Neural progenitor cell (in vitro differentiated cells): Measurements from ENCODE around the gene NCF2.

Experiments
- EZH2 ChIP-seq: fragments of 200-600 bp; sonication (generic); IDR thresholded peaks from 2 replicates; pipeline ENCODE4 v1.6.1; 2017; ENCODE audit warnings: antibody characterized with exemption, mild to moderate bottlenecking, moderate library complexity
- TF ChIP-seq, protein P1 (sequence below): fragments of 200-600 bp; sonication (generic); IDR thresholded peaks from 2 replicates; pipeline ENCODE4 v1.5.1; 2017; ENCODE audit warnings: antibody characterized with exemption, mild to moderate bottlenecking

DNA sequence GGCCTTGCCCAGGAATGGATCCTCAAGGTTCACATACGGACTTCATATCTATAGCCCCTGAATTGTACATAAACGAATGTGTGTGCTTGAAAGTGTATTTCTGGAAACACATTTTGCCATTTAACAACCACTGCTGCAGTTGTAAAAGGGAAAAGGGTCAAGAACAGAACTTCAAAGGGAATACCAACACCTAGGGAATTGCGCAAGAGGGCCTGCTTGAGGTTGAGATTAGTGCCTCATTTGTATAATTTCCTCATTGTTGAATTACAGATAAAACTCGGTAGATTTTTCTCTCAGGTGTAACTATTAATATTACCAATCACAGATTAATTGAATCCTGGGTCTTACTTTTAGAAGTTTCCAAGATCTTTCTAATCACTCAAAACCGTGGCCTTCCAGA, 6.1 kb downstream of the NCF2 start:
- TF ChIP-seq, protein P1, sequence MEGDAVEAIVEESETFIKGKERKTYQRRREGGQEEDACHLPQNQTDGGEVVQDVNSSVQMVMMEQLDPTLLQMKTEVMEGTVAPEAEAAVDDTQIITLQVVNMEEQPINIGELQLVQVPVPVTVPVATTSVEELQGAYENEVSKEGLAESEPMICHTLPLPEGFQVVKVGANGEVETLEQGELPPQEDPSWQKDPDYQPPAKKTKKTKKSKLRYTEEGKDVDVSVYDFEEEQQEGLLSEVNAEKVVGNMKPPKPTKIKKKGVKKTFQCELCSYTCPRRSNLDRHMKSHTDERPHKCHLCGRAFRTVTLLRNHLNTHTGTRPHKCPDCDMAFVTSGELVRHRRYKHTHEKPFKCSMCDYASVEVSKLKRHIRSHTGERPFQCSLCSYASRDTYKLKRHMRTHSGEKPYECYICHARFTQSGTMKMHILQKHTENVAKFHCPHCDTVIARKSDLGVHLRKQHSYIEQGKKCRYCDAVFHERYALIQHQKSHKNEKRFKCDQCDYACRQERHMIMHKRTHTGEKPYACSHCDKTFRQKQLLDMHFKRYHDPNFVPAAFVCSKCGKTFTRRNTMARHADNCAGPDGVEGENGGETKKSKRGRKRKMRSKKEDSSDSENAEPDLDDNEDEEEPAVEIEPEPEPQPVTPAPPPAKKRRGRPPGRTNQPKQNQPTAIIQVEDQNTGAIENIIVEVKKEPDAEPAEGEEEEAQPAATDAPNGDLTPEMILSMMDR: no peak
- TF ChIP-seq EZH2: no peak
